Activated T-helper 2 cell treated with anti-CD3 and anti-CD28 coated beads, Interferon-gamma antibody, Interleukin-2, Interleukin-4, amounts not matched to agents 10 μg/mL and 5 μg/mL and 100 μg/mL, durations not matched to agents 14 hours and 24 hours and 36 hours (primary cell): ENCODE data around the gene BRAT1. TPM values are rescaled to one million over a fixed set of nuclear protein-coding genes. Genes with fewer than 3 reads are reported as not detected.

Source experiments
- DNase-seq: peaks from one replicate; pipeline ENCODE4 v3.0.0; 2021; ENCODE audit warnings: low spot score
- H3K27ac Mint-ChIP-seq: one replicate; pipeline ENCODE4 v1.8.0; 2021; ENCODE audit warnings: mixed read lengths
- H3K27me3 Mint-ChIP-seq: one replicate; pipeline ENCODE4 v1.8.0; 2021; ENCODE audit warnings: low read depth, mixed read lengths
- H3K36me3 Mint-ChIP-seq: one replicate; pipeline ENCODE4 v1.8.0; 2021; ENCODE audit warnings: low read depth, mixed read lengths
- H3K4me1 Mint-ChIP-seq: one replicate; pipeline ENCODE4 v1.8.0; 2021; ENCODE audit warnings: low read depth, mixed read lengths
- H3K4me3 Mint-ChIP-seq: one replicate; pipeline ENCODE4 v1.8.0; 2021; ENCODE audit warnings: low read depth, mild to moderate bottlenecking, moderate library complexity, mixed read lengths
- H3K9me3 Mint-ChIP-seq: one replicate; pipeline ENCODE4 v1.8.0; 2021; ENCODE audit warnings: mixed read lengths
- intact Hi-C: fragments of 100-400 bp; cut with micrococcal nuclease; formaldehyde crosslinking; loops from one replicate; pipeline ENCODE4 v1.15.1; 2023
- total RNA-seq: library from RNA; stranded (reverse); gene quantifications from 2 replicates; pipeline ENCODE4 v1.2.3, GENCODE V29; 2022

Gene BRAT1
- total RNA-seq, 1 donor from 2014 or later, result 39.9 TPM

DNA sequence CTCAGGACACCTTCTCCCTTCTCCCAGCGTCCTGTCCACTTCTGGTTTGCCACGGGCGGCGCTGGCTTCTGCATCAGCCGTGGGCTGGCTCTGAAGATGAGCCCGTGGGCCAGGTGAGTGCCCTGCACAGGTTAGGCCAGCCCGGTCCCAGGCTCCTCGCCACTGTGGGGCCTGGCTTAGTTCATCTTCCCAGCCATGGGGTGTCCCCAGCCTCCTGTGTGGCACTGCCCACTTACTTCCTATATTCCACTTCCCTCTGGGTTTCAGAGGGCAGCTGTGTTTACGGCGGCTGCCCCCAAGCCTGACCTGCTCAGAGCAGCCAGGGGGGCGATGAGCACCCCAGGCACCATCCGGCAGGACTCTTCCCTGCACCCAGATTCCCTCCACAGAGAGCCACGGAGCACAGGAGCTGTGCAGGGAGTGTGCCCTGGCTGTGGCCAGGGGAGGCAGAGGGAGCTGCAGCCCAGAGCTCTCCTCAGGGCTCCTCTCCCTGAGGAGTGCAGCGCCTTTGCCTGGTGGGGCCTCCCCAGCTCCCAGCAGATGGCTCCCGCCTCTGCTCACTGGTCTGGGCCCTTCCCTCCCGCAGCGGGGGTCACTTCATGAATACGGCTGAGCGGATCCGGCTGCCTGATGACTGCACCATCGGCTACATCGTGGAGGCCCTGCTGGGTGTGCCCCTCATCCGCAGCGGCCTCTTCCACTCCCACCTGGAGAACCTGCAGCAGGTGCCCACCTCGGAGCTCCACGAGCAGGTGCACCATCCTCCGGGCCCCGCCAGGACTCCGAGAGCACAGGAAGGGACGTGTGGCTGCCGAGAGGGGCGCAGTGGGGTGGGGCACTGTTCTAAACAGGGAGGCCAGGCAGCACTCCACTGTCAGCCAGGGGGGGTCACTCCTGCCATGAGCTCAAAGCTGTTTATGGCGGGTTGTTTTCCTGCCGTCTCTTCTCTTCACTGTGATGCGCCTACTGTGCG, 29.4 kb downstream of the BRAT1 start:
- peaks cover 48% of the 10 kb centered on the region for H3K4me1 Mint-ChIP-seq
- peak overlapping the region; percentile 33 for H3K4me3 Mint-ChIP-seq
- intact Hi-C loops, result no loop called here
- no peak for DNase-seq
- no peak overlapping the region for H3K27ac Mint-ChIP-seq
- no peaks in the 10 kb centered on the region for H3K9me3 Mint-ChIP-seq
- no peaks in the 10 kb centered on the region for H3K27me3 Mint-ChIP-seq
- peaks cover 36% of the 10 kb centered on the region for H3K36me3 Mint-ChIP-seq

DNA sequence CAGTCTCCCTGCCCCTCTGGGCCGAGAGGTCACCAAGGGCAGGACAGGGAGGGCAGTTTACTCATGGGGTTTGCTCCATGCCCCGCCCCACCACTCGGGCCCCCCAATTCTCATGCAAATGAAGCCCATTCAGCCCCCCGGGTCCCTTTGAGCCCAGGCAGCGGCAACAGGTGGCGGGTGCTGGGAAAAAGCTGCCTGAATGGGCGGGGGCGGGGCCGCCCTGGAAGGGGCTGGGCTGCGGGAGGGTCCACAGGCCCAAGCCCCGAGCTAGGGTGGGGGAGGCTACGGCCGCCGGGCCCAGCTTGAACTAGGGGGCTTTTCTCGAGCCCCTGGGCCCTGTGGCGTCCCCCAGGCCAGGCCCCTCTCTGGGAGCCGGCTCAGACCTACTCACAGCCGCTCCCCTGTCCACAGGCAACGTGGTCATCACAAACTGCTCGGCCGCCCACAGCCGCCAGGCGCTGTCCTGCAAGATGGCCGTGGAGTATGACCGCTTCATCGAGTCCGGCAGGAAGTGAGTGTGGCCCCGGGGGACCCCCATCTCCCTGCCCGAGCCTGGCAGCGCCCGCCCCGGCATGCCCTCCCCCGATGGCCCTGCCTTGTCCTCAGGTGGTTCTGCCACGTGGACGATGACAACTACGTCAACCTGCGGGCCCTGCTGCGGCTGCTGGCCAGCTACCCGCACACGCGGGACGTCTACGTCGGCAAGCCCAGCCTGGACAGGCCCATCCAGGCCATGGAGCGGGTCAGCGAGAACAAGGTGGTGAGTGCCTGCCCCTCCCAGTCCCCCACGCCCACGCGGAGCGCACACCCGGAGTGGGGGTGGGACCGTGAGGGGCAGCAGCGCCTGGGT, 30.3 kb downstream of the BRAT1 start:
- Mint-ChIP-seq H3K4me3 (no peak overlapping the region), H3K9me3 (no peaks in the 10 kb centered on the region), H3K27ac (no peak overlapping the region), H3K4me1 (peaks cover 40% of the 10 kb centered on the region), H3K27me3 (no peaks in the 10 kb centered on the region), H3K36me3 (peaks cover 32% of the 10 kb centered on the region)
- no peak for DNase-seq
- intact Hi-C loops, result no loop called here

DNA sequence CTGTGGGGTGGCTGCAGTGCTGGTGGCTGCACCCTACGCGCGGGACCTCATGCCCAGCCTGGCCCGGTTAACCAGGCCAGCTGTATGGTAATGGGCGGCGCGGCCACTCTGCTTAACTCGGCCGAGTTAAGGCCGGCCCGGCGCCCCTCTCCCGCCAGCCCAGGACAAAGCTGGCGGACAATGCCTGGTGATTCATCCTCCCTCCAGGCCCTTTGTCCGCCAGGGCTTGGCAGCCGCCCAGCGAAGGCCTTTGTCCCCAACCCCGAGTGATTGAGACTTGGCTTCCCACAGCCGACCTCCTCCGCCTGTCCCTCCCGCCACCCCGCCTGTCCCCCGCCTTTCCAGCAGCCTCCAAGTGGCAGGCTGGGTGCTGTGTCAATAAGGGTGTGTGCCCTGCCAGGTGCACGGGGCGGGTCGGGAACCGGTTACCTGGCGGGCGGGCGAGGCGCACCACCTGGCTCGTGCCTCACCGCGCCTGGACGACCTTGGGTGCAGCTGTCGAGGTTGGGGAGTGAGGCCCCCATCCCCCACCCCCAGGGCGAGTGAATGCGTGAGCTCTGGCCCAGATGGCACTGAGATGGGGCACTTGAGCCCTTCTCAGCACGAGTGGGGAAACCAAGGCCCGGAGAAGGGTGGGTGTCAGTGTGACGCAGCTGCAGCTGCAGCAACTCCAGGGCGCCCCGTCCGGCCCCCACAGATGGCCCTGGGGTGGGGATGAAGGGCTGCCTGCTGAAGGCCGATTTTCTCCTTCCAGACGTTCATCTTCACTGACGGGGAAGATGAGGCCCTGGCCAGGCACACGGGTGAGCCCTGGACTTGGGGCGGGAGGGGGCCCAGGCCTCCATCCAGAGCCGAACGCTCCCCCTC, 31.1 kb downstream of the BRAT1 start:
- intact Hi-C loops, result loop anchor here (2.0 kb wide), 2 partner anchors 31 to 117 kb away; partner anchors contain the start of gene BRAT1
- Mint-ChIP-seq H3K36me3 (peaks cover 32% of the 10 kb centered on the region), H3K4me3 (peak overlapping the region; percentile 13), H3K27me3 (no peaks in the 10 kb centered on the region), H3K27ac (no peak overlapping the region), H3K4me1 (peaks cover 34% of the 10 kb centered on the region), H3K9me3 (no peaks in the 10 kb centered on the region)
- no peak for DNase-seq

DNA sequence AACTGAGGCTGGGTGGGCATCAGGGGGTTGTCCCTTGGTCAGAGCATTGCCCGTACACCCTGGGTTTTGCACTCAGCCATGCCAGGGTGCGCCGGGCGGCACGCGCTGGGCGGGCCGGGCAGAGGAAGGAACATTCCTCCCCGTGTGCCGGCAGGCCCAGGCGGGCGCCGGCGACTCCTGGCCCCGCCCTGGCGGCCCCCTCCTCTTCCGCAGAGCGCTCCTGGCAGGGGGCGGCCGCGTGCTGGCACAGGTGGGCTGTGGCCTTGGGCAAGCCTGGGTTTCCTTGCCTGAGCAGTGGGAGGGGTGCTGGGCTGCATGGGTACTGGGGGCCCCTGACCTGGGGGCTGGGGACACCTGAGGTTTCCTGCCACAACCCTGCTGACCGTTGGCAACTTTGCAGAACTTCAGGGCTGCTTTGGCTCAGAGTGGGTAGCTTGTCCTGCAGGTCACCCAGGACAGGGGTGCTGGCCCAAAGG, 31.8 kb downstream of the BRAT1 start:
- Mint-ChIP-seq H3K9me3 (no peaks in the 10 kb centered on the region), H3K27ac (no peak overlapping the region)

DNA sequence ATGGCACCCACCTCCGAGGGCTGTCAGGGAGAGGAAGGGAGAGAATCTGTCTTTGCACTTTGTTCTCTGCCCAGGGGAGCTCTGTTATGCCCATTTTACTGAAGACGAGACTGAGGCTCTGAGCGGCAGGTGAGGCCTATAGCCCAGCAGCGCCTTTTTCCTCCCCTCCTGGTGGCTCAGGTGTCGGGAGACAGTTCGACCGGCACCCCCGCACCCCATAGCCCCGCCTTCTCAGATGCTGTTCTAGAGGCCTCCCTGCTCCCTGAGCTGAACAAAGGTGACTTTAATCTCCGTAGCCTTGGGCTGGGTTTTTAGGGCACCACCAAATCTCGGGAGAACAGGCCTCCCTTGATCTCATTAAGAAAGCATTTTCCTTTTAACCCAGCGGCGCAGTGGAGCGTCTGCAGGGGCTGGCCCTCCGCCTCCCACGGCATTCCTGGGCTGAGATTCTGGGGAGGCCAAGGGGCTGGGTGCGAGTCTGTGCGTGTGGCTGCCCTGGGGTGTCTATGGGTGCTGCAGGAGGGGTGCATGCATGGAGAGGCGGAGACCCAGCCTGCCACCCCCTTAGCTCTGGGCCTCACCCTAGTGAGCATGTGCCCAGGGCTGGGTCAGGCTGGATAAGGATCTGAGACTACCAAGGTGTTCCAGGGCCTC, 32.4 kb downstream of the BRAT1 start:
- Mint-ChIP-seq H3K27me3 (no peaks in the 10 kb centered on the region), H3K4me3 (peak overlapping the region; percentile 98), H3K36me3 (peaks cover 28% of the 10 kb centered on the region), H3K9me3 (no peaks in the 10 kb centered on the region), H3K4me1 (peaks cover 27% of the 10 kb centered on the region), H3K27ac (peak overlapping the region; percentile 74)
- intact Hi-C loops, result loop anchor here (1.0 to 2.0 kb wide), 3 partner anchors 7 to 116 kb away; partner anchors contain the start of gene BRAT1
- DNase-seq, result no peak

More for the DNA sequence above, 31.8 kb downstream of the BRAT1 start:
- intact Hi-C loops, result loop anchor here (2.0 kb wide), 2 partner anchors 31 to 117 kb away; partner anchors contain the start of gene BRAT1
- Mint-ChIP-seq H3K36me3 (peaks cover 32% of the 10 kb centered on the region), H3K4me3 (peak overlapping the region; percentile 98), H3K4me1 (peaks cover 32% of the 10 kb centered on the region), H3K27me3 (no peaks in the 10 kb centered on the region)
- DNase-seq, result no peak

- H3K36me3 Mint-ChIP-seq, result peaks cover 19% of the 10 kb centered on the region
- DNase-seq, result peak; percentile 62
- H3K4me3 Mint-ChIP-seq, result peak overlapping the region; percentile 98
- H3K9me3 Mint-ChIP-seq, result no peaks in the 10 kb centered on the region
- H3K27me3 Mint-ChIP-seq, result peaks cover 3% of the 10 kb centered on the region
- intact Hi-C loops, result loop anchor here (1.0 to 2.0 kb wide), 3 partner anchors 8 to 115 kb away; partner anchors contain the start of gene BRAT1
- peaks cover 27% of the 10 kb centered on the region for H3K4me1 Mint-ChIP-seq
- H3K27ac Mint-ChIP-seq, result peak overlapping the region; percentile 87
Observed at GRCh38 chr7:2521952-2522591, 33.3 kb downstream of the BRAT1 start.

DNA sequence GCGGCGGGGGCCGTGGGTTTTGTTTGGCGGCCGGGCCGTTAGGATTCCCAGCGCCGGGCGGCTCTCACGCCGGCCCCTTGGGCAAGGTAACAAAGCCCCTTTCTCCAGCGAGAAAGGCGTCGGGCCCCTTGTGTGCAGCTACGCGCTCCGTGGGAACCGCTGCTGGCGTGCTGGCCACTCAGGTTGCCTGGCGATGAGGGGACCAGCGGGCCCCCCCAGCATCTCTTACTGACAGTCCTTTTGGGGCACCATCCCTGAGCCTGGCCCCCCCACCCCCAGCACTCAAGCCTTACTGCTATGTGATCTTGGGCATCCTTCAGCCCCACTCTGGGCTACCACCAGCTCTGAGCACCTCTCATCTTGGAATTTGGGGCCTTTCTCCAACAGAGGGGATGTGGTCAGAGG, 34.0 kb downstream of the BRAT1 start:
- Mint-ChIP-seq H3K27ac (peak overlapping the region; percentile 87), H3K9me3 (no peaks in the 10 kb centered on the region), H3K4me1 (peaks cover 27% of the 10 kb centered on the region), H3K27me3 (peaks cover 3% of the 10 kb centered on the region), H3K36me3 (peaks cover 12% of the 10 kb centered on the region), H3K4me3 (peak overlapping the region; percentile 98)
- intact Hi-C loops, result no loop called here
- DNase-seq, result no peak

GRCh38 chr7:2520761-2521290, 34.5 kb downstream of the BRAT1 start:
- peak overlapping the region; percentile 46 for H3K27ac Mint-ChIP-seq
- no peak for DNase-seq
- H3K9me3 Mint-ChIP-seq, result no peaks in the 10 kb centered on the region
- H3K27me3 Mint-ChIP-seq, result peaks cover 3% of the 10 kb centered on the region
- peaks cover 8% of the 10 kb centered on the region for H3K36me3 Mint-ChIP-seq
- intact Hi-C loops, result no loop called here
- peaks cover 27% of the 10 kb centered on the region for H3K4me1 Mint-ChIP-seq
- H3K4me3 Mint-ChIP-seq, result peak overlapping the region; percentile 98

DNA sequence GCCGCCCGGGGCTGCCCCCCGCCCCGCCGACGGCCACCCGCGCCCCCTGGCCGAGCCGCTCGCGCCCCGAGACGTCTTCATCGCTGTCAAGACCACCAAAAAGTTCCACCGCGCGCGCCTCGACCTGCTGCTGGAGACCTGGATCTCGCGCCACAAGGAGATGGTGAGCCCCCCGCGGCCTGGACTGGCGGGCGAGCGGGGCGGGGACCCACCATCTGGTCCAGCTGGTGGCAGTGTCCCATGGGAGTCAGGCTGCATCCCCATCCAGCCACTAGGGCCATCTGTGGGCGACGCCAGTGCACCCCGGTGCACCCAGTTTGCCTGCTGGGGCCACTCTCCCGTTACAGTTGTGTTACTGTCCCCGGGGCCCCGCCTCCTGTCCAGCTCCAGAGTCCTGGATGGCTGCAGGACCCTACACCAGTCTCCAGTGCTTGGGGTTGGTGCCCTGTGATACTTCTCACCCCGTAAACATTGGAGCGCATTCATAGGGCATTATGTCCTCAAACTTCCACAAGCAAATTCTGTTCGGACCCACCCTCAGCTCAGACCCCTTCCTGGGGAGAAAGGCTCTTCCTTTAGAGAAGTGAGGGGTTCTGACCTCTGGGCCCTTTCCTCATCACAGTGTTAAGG, 35.1 kb downstream of the BRAT1 start:
- Mint-ChIP-seq H3K9me3 (no peaks in the 10 kb centered on the region), H3K4me3 (peak overlapping the region; percentile 98), H3K27me3 (peaks cover 3% of the 10 kb centered on the region), H3K36me3 (peaks cover 6% of the 10 kb centered on the region), H3K27ac (peak overlapping the region; percentile 79), H3K4me1 (peaks cover 27% of the 10 kb centered on the region)
- peak; percentile 29 for DNase-seq
- intact Hi-C loops, result no loop called here

- peak; percentile 82 for DNase-seq
- intact Hi-C loops, result loop anchor here (1.0 kb wide), 1 partner anchor 40 kb away; no protein-coding TSS in a partner anchor
- peak within 1 kb of the TSS; percentile 79 for H3K27ac Mint-ChIP-seq
- peaks cover 27% of the 10 kb centered on the region for H3K4me1 Mint-ChIP-seq
- H3K36me3 Mint-ChIP-seq, result peaks cover 6% of the 10 kb centered on the region
- H3K27me3 Mint-ChIP-seq, result peaks cover 3% of the 10 kb centered on the region
- H3K4me3 Mint-ChIP-seq, result peak within 1 kb of the TSS; percentile 98
- no peaks in the 10 kb centered on the region for H3K9me3 Mint-ChIP-seq
Observed at GRCh38 chr7:2519119-2519930, 36.0 kb downstream of the BRAT1 start, which contains the start of gene LFNG. Gene LFNG (plus strand): TSS chr7:2519774. CDS start chr7:2519862, 88 bp downstream.
